Neural crest cell (in vitro differentiated cells): ENCODE measurements around the gene TM7SF3. TPM values are rescaled to one million over a fixed set of nuclear protein-coding genes. Genes with fewer than 3 reads are reported as not detected.
"Not testable (repeated sequence)": the region's sequence is repeated elsewhere in the genome, so short reads cannot be mapped to it uniquely, and the experiment has no call there.

Experiments
- DNase-seq: peaks from one replicate; pipeline ENCODE4 v3.0.0; 2021; ENCODE audit warnings: low read depth, mixed read lengths, low spot score
- H3K27ac Mint-ChIP-seq: one replicate; pipeline ENCODE4 v1.8.0; 2021; ENCODE audit warnings: mild to moderate bottlenecking, mixed read lengths; ENCODE audit not compliant: unreplicated experiment
- H3K27me3 Mint-ChIP-seq: 2 replicates; pipeline ENCODE4 v1.8.0; 2021; ENCODE audit warnings: low read depth, mild to moderate bottlenecking, mixed read lengths
- H3K36me3 Mint-ChIP-seq: 2 replicates; pipeline ENCODE4 v1.8.0; 2021; ENCODE audit warnings: low read depth, mild to moderate bottlenecking, mixed read lengths
- H3K4me1 Mint-ChIP-seq: 2 replicates; pipeline ENCODE4 v1.8.0; 2021; ENCODE audit warnings: mixed read lengths
- H3K4me3 Mint-ChIP-seq: one replicate; pipeline ENCODE4 v1.8.0; 2021; ENCODE audit warnings: mild to moderate bottlenecking, mixed read lengths
- H3K9me3 Mint-ChIP-seq: 2 replicates; pipeline ENCODE4 v1.8.0; 2021; ENCODE audit warnings: mixed read lengths
- total RNA-seq: library from RNA; stranded (reverse); gene quantifications from 2 replicates; pipeline ENCODE4 v1.2.1, GENCODE V29; 2021
- TF ChIP-seq, protein P1 (sequence below): fragments of 200-600 bp; sonication (generic); conservative IDR thresholded peaks from 2 replicates; pipeline ENCODE4 v1.5.0; 2021; ENCODE audit warnings: antibody characterized with exemption, mild to moderate bottlenecking

The TM7SF3 gene
- total RNA-seq, 1 donor from 2014 or later: 55.7 TPM

DNA sequence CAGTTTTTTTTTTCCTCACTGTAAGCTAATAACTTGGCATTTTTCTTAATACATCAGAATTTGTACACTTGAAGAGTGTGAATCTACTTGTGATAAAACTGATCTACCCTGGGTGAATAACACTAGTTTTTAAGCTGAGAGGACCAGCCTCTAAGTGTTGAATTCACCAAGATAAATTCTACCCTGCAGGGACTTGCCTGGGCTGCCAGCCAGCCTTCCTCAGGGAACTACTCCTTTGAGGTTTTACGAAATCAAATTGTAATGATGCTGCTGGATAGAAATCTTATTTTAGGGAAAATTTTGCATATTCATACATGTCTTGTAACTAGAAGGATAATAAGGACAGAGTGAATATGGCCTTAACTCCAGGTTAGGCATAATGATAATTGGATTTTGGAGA is 10.1 kb upstream of the TM7SF3 start:
- Mint-ChIP-seq H3K36me3 (peaks cover 3% of the 10 kb centered on the region), H3K27ac (no peak overlapping the region), H3K27me3 (peaks cover 10% of the 10 kb centered on the region), H3K4me3 (peak overlapping the region; percentile 74), H3K4me1 (peaks cover 17% of the 10 kb centered on the region), H3K9me3 (no peaks in the 10 kb centered on the region)
- no peak for DNase-seq
- TF ChIP-seq, protein P1, sequence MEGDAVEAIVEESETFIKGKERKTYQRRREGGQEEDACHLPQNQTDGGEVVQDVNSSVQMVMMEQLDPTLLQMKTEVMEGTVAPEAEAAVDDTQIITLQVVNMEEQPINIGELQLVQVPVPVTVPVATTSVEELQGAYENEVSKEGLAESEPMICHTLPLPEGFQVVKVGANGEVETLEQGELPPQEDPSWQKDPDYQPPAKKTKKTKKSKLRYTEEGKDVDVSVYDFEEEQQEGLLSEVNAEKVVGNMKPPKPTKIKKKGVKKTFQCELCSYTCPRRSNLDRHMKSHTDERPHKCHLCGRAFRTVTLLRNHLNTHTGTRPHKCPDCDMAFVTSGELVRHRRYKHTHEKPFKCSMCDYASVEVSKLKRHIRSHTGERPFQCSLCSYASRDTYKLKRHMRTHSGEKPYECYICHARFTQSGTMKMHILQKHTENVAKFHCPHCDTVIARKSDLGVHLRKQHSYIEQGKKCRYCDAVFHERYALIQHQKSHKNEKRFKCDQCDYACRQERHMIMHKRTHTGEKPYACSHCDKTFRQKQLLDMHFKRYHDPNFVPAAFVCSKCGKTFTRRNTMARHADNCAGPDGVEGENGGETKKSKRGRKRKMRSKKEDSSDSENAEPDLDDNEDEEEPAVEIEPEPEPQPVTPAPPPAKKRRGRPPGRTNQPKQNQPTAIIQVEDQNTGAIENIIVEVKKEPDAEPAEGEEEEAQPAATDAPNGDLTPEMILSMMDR: no peak

DNA sequence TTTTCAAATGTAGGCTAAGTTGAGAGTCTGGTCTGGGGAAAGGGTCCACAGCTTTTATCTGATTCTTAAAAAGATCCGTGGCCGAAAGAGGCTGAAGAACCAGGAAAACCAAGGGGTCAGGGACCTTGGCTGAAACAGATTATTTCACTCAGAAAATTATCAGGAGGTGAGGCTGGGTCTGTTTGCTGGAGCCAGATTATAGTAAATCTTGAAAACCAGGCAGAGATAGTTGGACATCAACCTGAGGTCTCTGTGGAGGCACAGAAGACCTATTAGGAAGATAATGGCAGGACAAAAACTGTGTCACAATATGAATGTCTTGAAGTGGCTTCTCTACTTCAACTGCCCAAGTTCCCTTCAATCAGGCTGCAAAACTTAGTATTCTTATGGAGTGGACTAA is 6.6 kb upstream of the TM7SF3 start:
- Mint-ChIP-seq H3K4me1 (peaks cover 17% of the 10 kb centered on the region), H3K27ac (no peak overlapping the region), H3K9me3 (no peaks in the 10 kb centered on the region), H3K27me3 (peaks cover 10% of the 10 kb centered on the region), H3K4me3 (peak overlapping the region; percentile 78), H3K36me3 (no peaks in the 10 kb centered on the region)
- no peak for DNase-seq
- TF ChIP-seq, protein P1: no peak

DNA sequence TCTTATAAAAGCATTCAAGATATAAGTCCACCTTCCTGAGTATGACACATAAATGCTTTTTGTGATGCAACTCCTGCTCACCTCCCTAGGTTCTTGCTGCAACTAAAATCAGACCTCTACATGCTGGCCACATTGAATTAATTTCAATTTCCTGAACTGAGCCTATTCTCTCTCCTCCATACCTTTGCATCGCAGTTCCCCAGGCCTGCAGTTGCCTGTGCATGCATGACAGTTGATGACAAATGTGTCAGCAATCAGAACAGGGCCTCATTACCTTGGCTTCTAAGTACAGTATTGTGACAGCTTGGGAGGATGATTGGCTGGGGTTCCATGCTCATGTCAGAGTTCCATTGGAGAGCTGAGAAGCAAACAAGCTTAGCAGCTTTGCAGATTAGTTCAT is 3.9 kb upstream of the TM7SF3 start:
- Mint-ChIP-seq H3K4me3 (no peak overlapping the region), H3K4me1 (peaks cover 15% of the 10 kb centered on the region), H3K27me3 (peaks cover 10% of the 10 kb centered on the region), H3K9me3 (no peaks in the 10 kb centered on the region), H3K27ac (no peak overlapping the region), H3K36me3 (no peaks in the 10 kb centered on the region)
- TF ChIP-seq, protein P1: no peak
- DNase-seq: no peak

DNA sequence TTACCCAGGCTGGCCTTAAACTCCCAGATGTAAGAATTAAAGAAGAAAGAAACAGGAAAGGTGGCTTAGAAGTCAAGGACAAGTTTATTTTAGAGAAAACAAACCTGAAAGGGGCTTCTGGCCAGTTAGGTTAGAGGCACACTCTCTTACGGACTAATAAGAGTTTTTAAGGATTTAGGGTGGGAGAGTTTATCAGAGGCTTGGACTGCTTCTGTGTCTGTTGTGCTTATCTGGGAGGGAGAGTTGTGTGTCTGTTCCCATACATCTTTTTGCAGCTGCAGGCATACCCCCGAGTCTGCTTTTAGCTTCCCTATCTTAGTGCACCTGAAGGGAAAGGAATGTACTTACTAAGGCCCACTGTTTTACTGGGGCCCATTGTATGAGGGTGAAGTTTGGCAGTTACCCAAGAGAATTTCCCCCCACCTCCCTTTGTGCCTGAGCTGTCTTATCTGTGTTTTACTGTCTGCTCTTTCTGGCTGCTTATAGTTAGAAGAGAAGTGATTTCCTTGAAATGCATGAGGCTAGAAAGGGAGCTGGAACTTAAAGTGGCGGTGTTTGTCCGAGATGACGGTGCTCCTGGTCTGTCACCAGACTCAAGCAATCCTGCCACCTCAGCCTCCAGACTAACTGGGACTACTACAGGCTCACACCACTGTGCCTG is 3.1 kb upstream of the TM7SF3 start:
- Mint-ChIP-seq H3K4me3 (peak overlapping the region; percentile 59), H3K27me3 (peaks cover 10% of the 10 kb centered on the region), H3K4me1 (peaks cover 15% of the 10 kb centered on the region)
- not testable (repeated sequence) for H3K36me3 Mint-ChIP-seq, H3K9me3 Mint-ChIP-seq, H3K27ac Mint-ChIP-seq, DNase-seq

DNA sequence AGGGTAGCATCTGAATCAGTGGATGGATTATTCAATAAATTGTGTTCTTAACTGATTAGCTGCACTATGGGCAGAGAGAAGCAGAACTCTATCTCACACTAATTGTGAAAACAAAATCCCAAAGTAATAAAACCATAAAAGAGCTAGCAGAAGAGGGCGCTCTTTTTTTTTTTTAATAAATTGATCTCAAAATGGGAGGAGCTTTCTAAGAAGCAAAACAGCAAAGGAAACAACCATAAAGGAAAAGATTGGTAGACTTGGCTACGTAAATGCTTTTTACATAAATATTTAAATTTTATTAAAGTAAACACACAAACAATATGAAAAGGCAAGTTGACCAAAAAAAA is 1.5 kb upstream of the TM7SF3 start:
- no peak for DNase-seq
- peak overlapping the region; percentile 48 for H3K4me3 Mint-ChIP-seq
- no peaks in the 10 kb centered on the region for H3K9me3 Mint-ChIP-seq
- H3K4me1 Mint-ChIP-seq: peaks cover 24% of the 10 kb centered on the region
- no peak overlapping the region for H3K27ac Mint-ChIP-seq
- peaks cover 4% of the 10 kb centered on the region for H3K27me3 Mint-ChIP-seq
- TF ChIP-seq, protein P1: peak; percentile 74
- H3K36me3 Mint-ChIP-seq: no peaks in the 10 kb centered on the region

DNA sequence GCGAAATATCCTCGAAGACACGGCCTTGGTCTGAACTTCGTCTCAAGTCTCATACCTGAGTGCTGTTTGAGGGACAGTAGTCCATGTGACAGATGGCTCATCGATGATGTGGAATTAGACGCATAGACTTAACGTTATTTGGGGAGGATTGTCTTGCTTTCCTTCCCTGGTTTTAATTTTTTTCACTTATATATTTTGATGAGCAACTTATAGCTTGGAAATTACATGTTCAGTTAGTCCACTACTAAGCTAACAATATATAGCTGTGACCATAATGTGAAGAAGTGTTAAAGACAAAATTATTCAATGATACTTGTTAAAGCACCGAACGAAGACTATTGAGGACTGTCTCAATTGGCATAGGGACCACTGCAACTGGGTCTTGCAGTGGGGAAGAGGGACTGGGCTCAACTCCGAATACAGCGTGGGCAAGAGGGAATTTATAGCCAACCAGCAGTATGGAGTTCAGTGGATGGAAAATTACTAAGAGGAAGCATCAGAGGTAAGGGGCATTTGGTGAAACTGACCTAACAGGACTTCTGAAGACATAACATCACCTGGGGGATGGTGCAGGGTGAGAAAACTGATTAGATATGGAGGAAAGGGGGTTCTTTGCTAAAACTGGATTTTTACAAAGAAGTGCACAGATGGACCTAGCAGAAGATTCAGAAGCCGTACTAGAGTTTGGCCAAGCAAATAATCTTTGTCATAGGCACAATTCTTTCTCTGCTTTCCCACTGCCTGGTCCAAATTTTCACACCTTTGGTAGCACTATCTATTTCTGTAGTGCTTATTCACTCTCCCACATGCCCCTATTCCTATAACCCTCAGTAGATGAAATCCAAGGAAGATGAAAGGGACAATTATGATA is 910 bp upstream of the TM7SF3 start:
- Mint-ChIP-seq H3K9me3 (no peaks in the 10 kb centered on the region), H3K4me1 (peaks cover 30% of the 10 kb centered on the region), H3K36me3 (no peaks in the 10 kb centered on the region), H3K27me3 (no peaks in the 10 kb centered on the region), H3K4me3 (peak overlapping the region; percentile 94), H3K27ac (no peak overlapping the region)
- TF ChIP-seq, protein P1: no peak
- no peak for DNase-seq
